CD8-positive, alpha-beta memory T cell (primary cell): Measurements from ENCODE around the gene RBFOX1. TPM values are rescaled to one million over a fixed set of nuclear protein-coding genes. Genes with fewer than 3 reads are reported as not detected.

Experiments used
- CTCF ChIA-PET: fragments of 350-600 bp; sonication (Branson Sonifier 250); formaldehyde crosslinking; loops from one replicate; lab custom pipeline; 2021; ENCODE audit warnings: antibody characterized with exemption; lab: Charles Lee
- POLR2A ChIA-PET: fragments of 350-600 bp; sonication (Branson Sonifier 250); formaldehyde crosslinking; loops from one replicate; lab custom pipeline; 2021; ENCODE audit warnings: antibody characterized with exemption; lab: Charles Lee
- DNase-seq, 5 donors: peaks; one replicate each; pipeline versions ENCODE4 v3.0.0 to v3.0.0-alpha.2; 2020 to 2022; ENCODE audit warnings: mixed read lengths in 1 of 5
- H3K27ac ChIP-seq: one replicate; pipeline ENCODE4 v1.7.0; 2013; ENCODE audit warnings: low read depth, mild to moderate bottlenecking, low read length, moderate library complexity
- H3K27me3 ChIP-seq: 2 replicates; pipeline ENCODE4 v1.7.0; 2013; ENCODE audit warnings: low read length, mild to moderate bottlenecking; ENCODE audit not compliant: insufficient read depth, poor library complexity, severe bottlenecking
- H3K36me3 ChIP-seq: 2 replicates; pipeline ENCODE4 v1.7.0; 2013; ENCODE audit warnings: mild to moderate bottlenecking, low read length, moderate library complexity; ENCODE audit not compliant: insufficient read depth
- H3K4me1 ChIP-seq: 2 replicates; pipeline ENCODE4 v1.7.0; 2013; ENCODE audit warnings: mild to moderate bottlenecking, low read length, moderate library complexity; ENCODE audit not compliant: insufficient read depth
- H3K4me3 ChIP-seq: 2 replicates; pipeline ENCODE4 v1.7.0; 2013; ENCODE audit warnings: mild to moderate bottlenecking, low read length
- H3K9me3 ChIP-seq: 2 replicates; pipeline ENCODE4 v1.7.0; 2013; ENCODE audit warnings: mild to moderate bottlenecking, low read length
- H3K27ac Mint-ChIP-seq, 8 donors: one replicate each; pipeline ENCODE4 v1.8.0; 2020 to 2021; ENCODE audit warnings: mixed read lengths in 8 of 8, mild to moderate bottlenecking in 6 of 8, inconsistent platforms in 3 of 8, moderate library complexity in 3 of 8
- H3K27me3 Mint-ChIP-seq, 2 donors: one replicate each; pipeline ENCODE4 v1.8.0; 2020 to 2021; ENCODE audit warnings: mixed read lengths in 2 of 2, mild to moderate bottlenecking in 1 of 2, moderate library complexity in 1 of 2
- H3K36me3 Mint-ChIP-seq, 3 donors: one replicate each; pipeline ENCODE4 v1.8.0; 2020 to 2021; ENCODE audit warnings: mixed read lengths in 3 of 3, inconsistent platforms in 1 of 3, mild to moderate bottlenecking in 1 of 3
- H3K4me1 Mint-ChIP-seq, 3 donors: one replicate each; pipeline ENCODE4 v1.8.0; 2020 to 2021; ENCODE audit warnings: mixed read lengths in 3 of 3, inconsistent platforms in 1 of 3, mild to moderate bottlenecking in 1 of 3
- H3K4me3 Mint-ChIP-seq, 7 donors: one replicate each; pipeline ENCODE4 v1.8.0; 2020 to 2021; ENCODE audit warnings: mixed read lengths in 7 of 7, mild to moderate bottlenecking in 6 of 7, moderate library complexity in 4 of 7, inconsistent platforms in 2 of 7
- H3K9me3 Mint-ChIP-seq, 5 donors: one replicate each; pipeline ENCODE4 v1.8.0; 2020 to 2022; ENCODE audit warnings: mixed read lengths in 5 of 5, mild to moderate bottlenecking in 3 of 5, moderate library complexity in 2 of 5, inconsistent platforms in 1 of 5
- polyA plus RNA-seq: library from polyadenylated mRNA; unstranded; fragments of 300-500 nt; fragmentation: Illumina TruSeq; gene quantifications from one replicate; pipeline ENCODE4 v1.2.3, GENCODE V29; 2021
- total RNA-seq, 2 experiments: library from RNA; stranded (reverse); gene quantifications; one replicate each; pipeline ENCODE4 v1.2.3, GENCODE V29; 2021

Gene RBFOX1
- total and polyA plus RNA-seq, 3 experiments from 2014 or later = not detected

DNA sequence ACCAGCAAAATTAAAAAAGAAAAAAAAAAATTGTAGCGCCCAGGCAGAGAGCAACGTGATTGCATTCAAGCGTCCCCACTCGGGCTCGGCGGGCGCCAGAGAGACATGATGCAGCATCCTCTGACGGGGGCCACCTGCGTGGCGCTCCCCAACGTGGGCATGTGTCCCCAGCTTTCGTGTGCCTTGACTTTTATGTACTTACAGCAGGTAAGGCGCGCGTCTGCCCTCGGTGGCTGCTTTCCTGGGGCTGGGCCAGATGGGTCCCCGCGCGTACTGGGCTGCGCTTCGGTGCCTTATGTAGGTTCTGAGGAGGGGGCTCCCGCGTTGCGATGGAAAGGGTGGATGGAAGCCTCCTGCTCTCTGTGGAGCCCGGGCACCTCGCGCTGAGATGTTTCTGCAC is 28.4 kb upstream of the RBFOX1 start:
- Mint-ChIP-seq H3K36me3 (no peaks in the 10 kb centered on the region), H3K27ac (no peak overlapping the region), H3K27me3 (peaks cover 3 to 17% of the 10 kb centered on the region in 2 donors), H3K4me1 (peaks cover 0 to 4% (median 0%) of the 10 kb centered on the region in 3 donors), H3K9me3 (peaks cover 7 to 30% (median 28%) of the 10 kb centered on the region in 5 donors), H3K4me3 (no peak overlapping the region)
- Histone ChIP-seq H3K4me1 (no peaks in the 10 kb centered on the region), H3K4me3 (no peak overlapping the region), H3K27me3 (no peaks in the 10 kb centered on the region), H3K27ac (no peak overlapping the region), H3K36me3 (no peaks in the 10 kb centered on the region), H3K9me3 (no peaks in the 10 kb centered on the region)
- ChIA-PET POLR2A (no interaction called here), CTCF (no interaction called here)
- no peak for DNase-seq

DNA sequence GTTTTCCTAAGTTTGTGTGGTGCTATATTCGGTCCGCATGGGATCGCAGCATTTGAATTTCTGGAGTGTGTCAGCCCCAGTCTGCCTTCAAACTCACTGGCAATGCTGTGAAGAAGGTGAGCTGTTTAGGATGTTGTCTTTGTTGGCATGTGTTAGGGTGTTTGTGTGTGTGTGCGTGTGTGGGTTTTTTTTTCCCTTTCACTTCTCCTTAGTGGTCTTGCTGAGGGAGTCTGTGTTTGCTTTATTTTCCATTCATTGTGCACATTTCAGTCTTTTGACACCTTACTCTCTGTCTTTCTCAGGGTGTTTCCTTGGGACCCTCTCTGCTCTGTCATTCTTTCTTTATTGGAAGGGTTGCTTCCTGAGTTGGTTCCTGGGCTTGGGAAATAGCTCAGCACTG is 27.7 kb upstream of the RBFOX1 start:
- H3K4me3 Mint-ChIP-seq = no peak overlapping the region
- Histone ChIP-seq H3K9me3 (no peaks in the 10 kb centered on the region), H3K27me3 (no peaks in the 10 kb centered on the region), H3K4me1 (no peaks in the 10 kb centered on the region), H3K27ac (no peak overlapping the region), H3K4me3 (no peak overlapping the region), H3K36me3 (no peaks in the 10 kb centered on the region)
- H3K27me3 Mint-ChIP-seq = peaks cover 3 to 16% of the 10 kb centered on the region in 2 donors
- H3K36me3 Mint-ChIP-seq = no peaks in the 10 kb centered on the region
- peaks cover 7 to 33% (median 27%) of the 10 kb centered on the region in 5 donors for H3K9me3 Mint-ChIP-seq
- ChIA-PET POLR2A (no interaction called here), CTCF (no interaction called here)
- H3K4me1 Mint-ChIP-seq = peaks cover 0 to 4% (median 0%) of the 10 kb centered on the region in 3 donors
- DNase-seq = no peak
- no peak overlapping the region for H3K27ac Mint-ChIP-seq

DNA sequence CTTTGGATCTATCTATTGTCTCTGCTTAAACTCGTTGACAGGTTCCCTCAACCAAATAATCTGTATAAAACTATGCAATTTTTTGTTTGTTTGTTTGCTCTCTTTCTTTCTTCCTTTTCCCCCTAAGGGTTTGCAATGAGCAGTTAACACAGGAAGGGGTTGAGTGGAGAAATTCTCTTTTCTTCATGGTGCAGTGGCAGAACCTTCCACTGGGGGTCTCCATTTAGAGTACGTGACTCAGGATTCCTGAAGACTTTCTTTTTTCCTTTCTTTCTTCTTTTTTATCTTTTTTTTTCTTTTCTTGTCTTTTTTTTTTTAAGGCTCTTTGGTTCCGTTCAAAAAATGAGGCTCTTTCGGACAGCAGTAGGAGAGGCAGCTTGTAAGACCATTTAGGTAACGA is 19.5 kb upstream of the RBFOX1 start:
- no peak overlapping the region for H3K4me3 Mint-ChIP-seq
- Histone ChIP-seq H3K4me3 (no peak overlapping the region), H3K9me3 (no peaks in the 10 kb centered on the region), H3K36me3 (no peaks in the 10 kb centered on the region), H3K27me3 (no peaks in the 10 kb centered on the region), H3K27ac (no peak overlapping the region), H3K4me1 (no peaks in the 10 kb centered on the region)
- peaks cover 4 to 13% (median 9%) of the 10 kb centered on the region in 5 donors for H3K9me3 Mint-ChIP-seq
- H3K27ac Mint-ChIP-seq = no peak overlapping the region
- no peak for DNase-seq
- no peaks in the 10 kb centered on the region for H3K36me3 Mint-ChIP-seq
- POLR2A ChIA-PET = no interaction called here
- no peaks in the 10 kb centered on the region for H3K4me1 Mint-ChIP-seq
- CTCF ChIA-PET = no interaction called here
- H3K27me3 Mint-ChIP-seq = no peaks in the 10 kb centered on the region

DNA sequence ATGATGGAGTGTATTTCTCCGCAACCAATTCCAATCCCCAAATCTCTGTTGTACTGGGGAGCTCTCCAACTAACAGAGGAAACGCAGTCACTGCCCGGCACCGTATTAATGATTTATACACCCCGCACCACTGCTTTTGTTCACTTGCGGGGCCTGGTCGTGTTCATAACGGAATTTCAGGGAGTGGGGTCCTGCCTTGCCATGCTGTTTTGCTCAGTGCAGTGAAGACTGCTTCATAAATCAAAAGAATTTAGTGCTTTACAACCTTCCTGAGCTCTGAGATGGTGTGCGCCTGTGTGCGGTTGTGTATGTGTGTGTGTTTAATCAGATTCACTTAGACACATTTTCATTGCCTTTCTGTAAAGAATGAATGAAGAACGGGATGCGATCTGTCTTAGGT is 18.5 kb upstream of the RBFOX1 start:
- Mint-ChIP-seq H3K27me3 (no peaks in the 10 kb centered on the region), H3K9me3 (peaks cover 0 to 14% (median 4%) of the 10 kb centered on the region in 5 donors), H3K4me1 (no peaks in the 10 kb centered on the region), H3K27ac (no peak overlapping the region), H3K36me3 (no peaks in the 10 kb centered on the region), H3K4me3 (no peak overlapping the region)
- no peak overlapping the region for H3K4me3 ChIP-seq
- H3K27me3 ChIP-seq = no peaks in the 10 kb centered on the region
- no peak for DNase-seq
- no peaks in the 10 kb centered on the region for H3K9me3 ChIP-seq
- H3K36me3 ChIP-seq = no peaks in the 10 kb centered on the region
- H3K27ac ChIP-seq = no peak overlapping the region
- H3K4me1 ChIP-seq = no peaks in the 10 kb centered on the region
- ChIA-PET CTCF (no interaction called here), POLR2A (no interaction called here)

DNA sequence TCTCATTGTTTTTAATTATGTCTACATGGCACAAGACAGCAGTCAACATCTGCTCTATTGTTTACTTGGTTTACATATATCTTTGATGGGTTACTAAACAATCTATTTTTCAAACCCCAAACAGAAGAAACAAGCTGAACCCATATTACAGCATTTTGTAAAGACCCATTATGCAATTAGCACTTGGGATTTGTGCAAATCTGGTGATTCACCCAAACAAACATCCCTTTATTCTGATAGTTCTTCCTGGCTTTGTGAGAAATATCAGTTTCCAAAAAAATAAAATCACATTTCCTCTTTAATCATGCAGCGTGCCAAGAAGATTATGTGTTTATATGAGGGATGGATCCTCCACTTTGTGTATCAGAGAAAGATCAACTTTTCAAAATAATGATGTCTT is 16.8 kb upstream of the RBFOX1 start:
- Histone ChIP-seq H3K4me3 (no peak overlapping the region), H3K27me3 (no peaks in the 10 kb centered on the region), H3K36me3 (no peaks in the 10 kb centered on the region), H3K27ac (no peak overlapping the region), H3K4me1 (no peaks in the 10 kb centered on the region), H3K9me3 (no peaks in the 10 kb centered on the region)
- H3K4me3 Mint-ChIP-seq = no peak overlapping the region
- DNase-seq = no peak
- ChIA-PET POLR2A (no interaction called here), CTCF (no interaction called here)
- H3K4me1 Mint-ChIP-seq = no peaks in the 10 kb centered on the region
- no peaks in the 10 kb centered on the region for H3K36me3 Mint-ChIP-seq
- peaks cover 2 to 18% (median 8%) of the 10 kb centered on the region in 5 donors for H3K9me3 Mint-ChIP-seq
- H3K27me3 Mint-ChIP-seq = no peaks in the 10 kb centered on the region
- no peak overlapping the region for H3K27ac Mint-ChIP-seq

DNA sequence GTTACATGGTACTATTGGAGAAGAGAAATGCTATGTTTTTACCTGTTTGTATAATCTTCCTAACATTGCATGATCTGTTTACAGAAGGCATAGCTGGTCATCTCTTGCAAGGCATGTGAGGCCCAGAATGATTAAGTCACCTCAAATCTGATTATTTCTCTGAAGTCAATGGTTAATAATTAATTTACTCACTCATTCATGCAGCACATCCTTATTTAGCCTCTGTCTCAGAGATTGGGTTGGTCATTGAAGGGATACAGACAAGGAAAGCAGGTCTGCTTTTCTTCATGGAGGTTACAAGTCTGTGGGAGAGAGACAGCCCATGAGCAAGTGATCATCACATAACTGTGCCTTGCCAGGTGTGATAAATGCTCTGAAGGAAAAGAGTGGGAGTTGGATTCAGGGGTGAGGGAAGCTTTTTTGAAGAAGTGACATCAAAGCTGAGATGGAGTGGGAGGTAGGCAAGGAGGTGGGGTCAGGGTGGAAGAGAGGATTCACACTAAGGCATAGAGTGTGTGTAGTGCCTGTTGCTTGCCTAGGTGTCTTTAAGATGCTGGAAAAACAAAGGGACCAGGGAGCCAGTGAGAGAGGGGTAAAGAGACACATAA is 16.3 kb upstream of the RBFOX1 start:
- H3K4me3 ChIP-seq = no peak overlapping the region
- no peak for DNase-seq
- ChIA-PET CTCF (no interaction called here), POLR2A (no interaction called here)
- no peaks in the 10 kb centered on the region for H3K9me3 ChIP-seq
- H3K36me3 ChIP-seq = no peaks in the 10 kb centered on the region
- Mint-ChIP-seq H3K4me3 (no peak overlapping the region), H3K36me3 (no peaks in the 10 kb centered on the region), H3K27ac (no peak overlapping the region), H3K4me1 (no peaks in the 10 kb centered on the region), H3K27me3 (no peaks in the 10 kb centered on the region), H3K9me3 (peaks cover 2 to 19% (median 5%) of the 10 kb centered on the region in 5 donors)
- H3K4me1 ChIP-seq = no peaks in the 10 kb centered on the region
- H3K27ac ChIP-seq = no peak overlapping the region
- no peaks in the 10 kb centered on the region for H3K27me3 ChIP-seq

DNA sequence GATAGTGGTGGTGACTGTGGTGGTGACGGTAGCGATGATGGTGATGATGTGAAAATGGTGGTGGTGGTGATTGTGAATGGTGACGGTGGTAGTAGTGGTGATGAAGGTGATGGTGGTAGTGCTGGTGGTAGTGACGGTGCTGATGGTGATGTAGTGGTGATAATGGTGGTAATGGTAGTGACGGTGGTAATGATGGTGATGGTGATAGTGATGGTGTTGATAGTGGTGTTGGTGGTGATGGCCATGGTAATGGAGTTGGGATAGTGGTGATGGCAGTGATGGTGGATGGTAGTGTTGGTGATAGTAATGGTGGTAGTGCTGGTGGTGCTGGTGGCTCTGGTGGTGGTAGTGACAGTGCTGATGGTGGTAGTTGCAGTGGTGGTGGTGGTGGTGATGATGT is 14.7 kb upstream of the RBFOX1 start:
- ChIA-PET CTCF (no interaction called here), POLR2A (no interaction called here)
- no peak overlapping the region for H3K4me3 Mint-ChIP-seq
- no peaks in the 10 kb centered on the region for H3K27me3 Mint-ChIP-seq
- H3K9me3 Mint-ChIP-seq = peaks cover 2 to 19% (median 3%) of the 10 kb centered on the region in 5 donors
- no peaks in the 10 kb centered on the region for H3K36me3 ChIP-seq
- H3K4me3 ChIP-seq = no peak overlapping the region
- no peaks in the 10 kb centered on the region for H3K4me1 ChIP-seq
- H3K9me3 ChIP-seq = no peaks in the 10 kb centered on the region
- no peak for DNase-seq
- H3K4me1 Mint-ChIP-seq = no peaks in the 10 kb centered on the region
- no peaks in the 10 kb centered on the region for H3K27me3 ChIP-seq
- H3K36me3 Mint-ChIP-seq = no peaks in the 10 kb centered on the region
- H3K27ac Mint-ChIP-seq = no peak overlapping the region
- H3K27ac ChIP-seq = no peak overlapping the region

DNA sequence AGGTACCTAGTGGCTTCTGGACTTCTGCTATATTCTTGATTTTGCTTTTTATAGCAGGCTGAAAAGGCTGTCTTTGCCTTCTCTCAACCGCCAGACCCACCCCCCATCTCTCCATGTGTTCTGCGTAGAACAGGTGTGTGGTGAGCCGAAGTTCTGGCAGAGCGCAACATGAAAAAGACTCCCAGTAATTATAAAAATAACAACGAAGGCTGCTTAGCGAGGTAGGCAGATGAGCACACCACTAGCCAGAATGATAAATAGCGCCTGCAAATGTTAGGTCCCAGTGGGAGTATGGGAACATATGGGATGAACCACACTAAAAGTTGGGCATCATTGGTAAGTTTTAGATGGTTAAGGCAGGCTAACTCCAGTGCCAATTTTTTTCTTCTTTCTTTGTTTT is 14.0 kb upstream of the RBFOX1 start:
- DNase-seq = no peak
- no peaks in the 10 kb centered on the region for H3K9me3 ChIP-seq
- CTCF ChIA-PET = no interaction called here
- no peak overlapping the region for H3K4me3 Mint-ChIP-seq
- no peaks in the 10 kb centered on the region for H3K36me3 Mint-ChIP-seq
- POLR2A ChIA-PET = no interaction called here
- H3K4me1 ChIP-seq = no peaks in the 10 kb centered on the region
- no peaks in the 10 kb centered on the region for H3K27me3 Mint-ChIP-seq
- H3K27me3 ChIP-seq = no peaks in the 10 kb centered on the region
- H3K4me1 Mint-ChIP-seq = no peaks in the 10 kb centered on the region
- H3K27ac ChIP-seq = no peak overlapping the region
- H3K36me3 ChIP-seq = no peaks in the 10 kb centered on the region
- H3K27ac Mint-ChIP-seq = no peak overlapping the region
- H3K9me3 Mint-ChIP-seq = peaks cover 2 to 16% (median 7%) of the 10 kb centered on the region in 5 donors
- no peak overlapping the region for H3K4me3 ChIP-seq
